CD4-positive, CD25-positive, alpha-beta regulatory T cell (primary cell): ENCODE results near the gene LAMB2. TPM values are rescaled to one million over a fixed set of nuclear protein-coding genes. Genes with fewer than 3 reads are reported as not detected.

Experiments
- ATAC-seq, 2 donors: fragments of 150-1000 bp; cut with Tn5 transposase; one replicate each; pipeline ENCODE4 v1.10.0; 2021; ENCODE audit warnings: low read depth in 2 of 2, moderate number of reproducible peaks in 2 of 2, moderate library complexity in 1 of 2
- DNase-seq, 3 donors: peaks; one replicate each; pipeline versions ENCODE4 v3.0.0 to v3.0.0-alpha.2; 2012 to 2022; ENCODE audit warnings: mixed read lengths in 1 of 3
- H3K27ac ChIP-seq: one replicate; pipeline ENCODE4 v1.7.0; 2013; ENCODE audit warnings: mild to moderate bottlenecking, low read length; ENCODE audit not compliant: insufficient read depth, poor library complexity, severe bottlenecking
- H3K27me3 ChIP-seq: one replicate; pipeline ENCODE4 v1.7.0; 2013; ENCODE audit warnings: low read length; ENCODE audit not compliant: control insufficient read depth, insufficient read depth
- H3K36me3 ChIP-seq: one replicate; pipeline ENCODE4 v1.7.0; 2013; ENCODE audit warnings: mild to moderate bottlenecking, low read length, moderate library complexity; ENCODE audit not compliant: control insufficient read depth, insufficient read depth
- H3K4me1 ChIP-seq: 2 replicates; pipeline ENCODE4 v1.7.0; 2013; ENCODE audit warnings: mild to moderate bottlenecking, low read length; ENCODE audit not compliant: insufficient read depth, control insufficient read depth, poor library complexity, severe bottlenecking
- H3K4me3 ChIP-seq: one replicate; pipeline ENCODE4 v1.7.0; 2013; ENCODE audit warnings: low read depth, mild to moderate bottlenecking, low read length, moderate library complexity
- H3K9me3 ChIP-seq, 2 experiments: 1 replicate in 1 of 2; 2 replicates in 1 of 2; pipeline ENCODE4 v1.7.0; 2013; ENCODE audit warnings: low read length in 2 of 2, mild to moderate bottlenecking in 1 of 2, moderate library complexity in 1 of 2; ENCODE audit not compliant: control insufficient read depth in 2 of 2
- H3K27ac Mint-ChIP-seq, 3 donors: one replicate each; pipeline ENCODE4 v1.8.0; 2020 to 2022; ENCODE audit warnings: mild to moderate bottlenecking in 3 of 3, mixed read lengths in 3 of 3, moderate library complexity in 2 of 3
- H3K27me3 Mint-ChIP-seq: one replicate; pipeline ENCODE4 v1.8.0; 2022; ENCODE audit warnings: mild to moderate bottlenecking, mixed read lengths
- H3K36me3 Mint-ChIP-seq: one replicate; pipeline ENCODE4 v1.8.0; 2020; ENCODE audit warnings: mixed read lengths
- H3K4me1 Mint-ChIP-seq, 4 donors: one replicate each; pipeline ENCODE4 v1.8.0; 2020 to 2022; ENCODE audit warnings: mixed read lengths in 4 of 4, mild to moderate bottlenecking in 1 of 4
- H3K4me3 Mint-ChIP-seq, 4 donors: one replicate each; pipeline ENCODE4 v1.8.0; 2020 to 2022; ENCODE audit warnings: mild to moderate bottlenecking in 4 of 4, mixed read lengths in 4 of 4, moderate library complexity in 3 of 4
- H3K9me3 Mint-ChIP-seq, 7 donors: one replicate each; pipeline ENCODE4 v1.8.0; 2020 to 2022; ENCODE audit warnings: mixed read lengths in 7 of 7, mild to moderate bottlenecking in 3 of 7, moderate library complexity in 2 of 7
- polyA plus RNA-seq, 4 donors: library from polyadenylated mRNA; unstranded; fragments of 300-500 nt; fragmentation: Illumina TruSeq; gene quantifications; one replicate each; pipeline ENCODE4 v1.2.3, GENCODE V29; 2021
- total RNA-seq: library from RNA; stranded (reverse); gene quantifications from one replicate; pipeline ENCODE4 v1.2.3, GENCODE V29; 2022

Gene LAMB2
- total and polyA plus RNA-seq, 5 donors from 2014 or later: 0.57 to 1.4 TPM; not detected in 3

DNA sequence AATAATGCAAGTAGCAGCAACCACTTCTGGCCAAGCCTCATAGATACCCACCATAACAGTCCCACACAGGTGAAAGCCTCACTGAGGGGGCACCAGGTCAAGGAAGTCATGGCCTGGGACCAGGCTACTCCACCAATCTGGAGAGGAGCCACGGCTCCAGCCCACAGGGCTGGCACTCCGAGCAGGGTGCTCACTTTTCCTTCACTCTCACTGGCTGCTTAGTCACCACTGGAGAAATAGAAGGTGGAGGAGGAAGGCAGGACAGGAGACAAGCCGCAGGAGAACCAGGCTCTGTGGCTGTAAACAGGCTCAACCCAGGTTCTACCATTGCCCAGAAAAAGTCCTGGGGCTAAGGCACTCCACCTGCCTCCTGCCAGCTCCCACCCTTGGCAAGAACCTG is 13.4 kb downstream of the LAMB2 start:
- peaks cover 13% of the 10 kb centered on the region for H3K36me3 Mint-ChIP-seq
- peak overlapping the region; percentile 84 to 89 (median 88) for H3K4me3 Mint-ChIP-seq
- peak overlapping the region; percentile 87 for H3K4me3 ChIP-seq

DNA sequence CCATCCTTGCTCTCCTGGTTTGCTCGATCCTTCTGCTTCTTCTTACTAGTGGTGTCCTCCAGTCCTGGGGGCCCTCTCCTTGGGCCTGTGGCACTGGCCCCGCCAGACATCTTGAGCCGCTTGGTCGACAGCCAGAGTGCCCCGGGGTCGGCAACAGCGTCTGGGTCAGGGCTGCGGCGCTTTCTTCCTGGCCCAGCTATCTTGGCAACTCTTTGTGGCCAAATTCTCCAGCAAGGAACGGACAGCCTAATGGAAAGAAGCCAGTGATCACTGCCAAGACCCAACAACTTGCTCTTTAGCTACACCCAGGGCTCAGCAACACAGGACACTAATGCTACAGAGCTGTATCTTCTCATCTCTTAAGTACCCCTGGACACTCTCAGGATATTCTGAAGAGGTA is 13.8 kb downstream of the LAMB2 start:
- H3K27me3 Mint-ChIP-seq: peaks cover 5% of the 10 kb centered on the region
- Histone ChIP-seq H3K27ac (no peak overlapping the region), H3K27me3 (no peaks in the 10 kb centered on the region), H3K4me1 (peaks cover 26% of the 10 kb centered on the region), H3K9me3 (no peaks in the 10 kb centered on the region), H3K36me3 (peaks cover 48% of the 10 kb centered on the region), H3K4me3 (peak overlapping the region; percentile 87)
- H3K4me1 Mint-ChIP-seq: peaks cover 0 to 22% (median 5%) of the 10 kb centered on the region in 4 donors
- H3K4me3 Mint-ChIP-seq: peak overlapping the region in 3 of 4 donors; percentile 88 to 89 (median 89)
- peaks cover 0 to 1% (median 0%) of the 10 kb centered on the region in 7 donors for H3K9me3 Mint-ChIP-seq
- H3K27ac Mint-ChIP-seq: peak overlapping the region in 1 of 3 donors; percentile 94
- H3K36me3 Mint-ChIP-seq: peaks cover 14% of the 10 kb centered on the region
- no peak for ATAC-seq
- DNase-seq: no peak

More for the DNA sequence above, 13.4 kb downstream of the LAMB2 start:
- Mint-ChIP-seq H3K9me3 (peaks cover 0 to 1% (median 0%) of the 10 kb centered on the region in 7 donors), H3K27me3 (peaks cover 5% of the 10 kb centered on the region), H3K4me1 (peaks cover 0 to 22% (median 5%) of the 10 kb centered on the region in 4 donors), H3K27ac (peak overlapping the region in 1 of 3 donors; percentile 94)
- peak overlapping the region; percentile 91 for H3K27ac ChIP-seq
- peaks cover 26% of the 10 kb centered on the region for H3K4me1 ChIP-seq
- no peaks in the 10 kb centered on the region for H3K9me3 ChIP-seq
- H3K36me3 ChIP-seq: peaks cover 44% of the 10 kb centered on the region
- no peaks in the 10 kb centered on the region for H3K27me3 ChIP-seq
- ATAC-seq: no peak
- no peak for DNase-seq

DNA sequence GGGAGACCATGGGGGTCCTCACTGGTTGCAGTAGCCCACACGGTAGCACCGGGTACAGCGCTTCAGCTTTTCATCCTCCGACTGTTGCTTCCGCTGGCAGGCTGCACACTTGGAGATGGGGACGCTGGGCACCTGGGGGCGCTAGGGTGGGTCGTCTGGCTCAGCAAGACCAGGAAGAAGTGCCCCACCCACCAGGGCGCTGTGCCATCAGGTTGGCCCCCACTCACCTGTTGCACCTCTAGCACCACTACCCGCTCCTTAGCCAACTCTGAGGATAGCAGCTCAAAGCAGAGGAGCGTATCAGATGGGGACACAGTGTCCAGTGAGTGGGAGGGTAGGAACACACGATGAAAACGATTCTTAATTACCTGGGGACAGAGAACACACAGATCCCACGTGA is 20.6 kb downstream of the LAMB2 start:
- Mint-ChIP-seq H3K36me3 (peaks cover 45% of the 10 kb centered on the region), H3K27ac (no peak overlapping the region), H3K27me3 (no peaks in the 10 kb centered on the region), H3K4me3 (no peak overlapping the region), H3K4me1 (peaks cover 0 to 4% (median 0%) of the 10 kb centered on the region in 4 donors), H3K9me3 (peaks cover 0 to under 1% (median 0%) of the 10 kb centered on the region in 7 donors)
- Histone ChIP-seq H3K27me3 (no peaks in the 10 kb centered on the region), H3K36me3 (peaks cover 79% of the 10 kb centered on the region), H3K9me3 (no peaks in the 10 kb centered on the region), H3K4me1 (no peaks in the 10 kb centered on the region), H3K27ac (no peak overlapping the region), H3K4me3 (no peak overlapping the region)
- no peak for ATAC-seq
- DNase-seq: no peak

DNA sequence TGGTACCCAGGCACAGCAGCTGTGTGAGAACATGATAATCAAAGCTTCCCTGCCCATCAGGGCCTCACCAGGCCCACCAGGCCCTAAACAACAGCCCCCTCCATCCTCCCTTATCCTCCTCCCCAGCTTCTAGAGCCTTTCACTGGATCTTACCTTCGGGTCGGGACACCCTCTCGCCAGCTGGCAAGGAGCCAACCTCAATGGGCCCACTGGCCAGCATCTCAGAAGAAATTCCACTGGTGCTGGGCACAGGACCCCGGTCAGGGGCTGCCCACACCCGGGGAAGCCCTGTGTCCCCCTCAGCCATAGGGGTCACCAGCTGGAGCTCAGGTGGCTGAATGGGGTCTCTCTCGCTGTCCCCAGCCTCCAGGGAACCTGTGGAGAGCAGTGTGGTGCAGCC is 21.5 kb downstream of the LAMB2 start:
- Mint-ChIP-seq H3K4me3 (peak overlapping the region in 1 of 4 donors; percentile 2), H3K36me3 (peaks cover 41% of the 10 kb centered on the region), H3K27ac (no peak overlapping the region), H3K27me3 (no peaks in the 10 kb centered on the region), H3K9me3 (no peaks in the 10 kb centered on the region), H3K4me1 (peaks cover 0 to 3% (median 0%) of the 10 kb centered on the region in 4 donors)
- no peak for DNase-seq
- Histone ChIP-seq H3K27me3 (no peaks in the 10 kb centered on the region), H3K27ac (no peak overlapping the region), H3K4me1 (no peaks in the 10 kb centered on the region), H3K9me3 (no peaks in the 10 kb centered on the region), H3K36me3 (peaks cover 70% of the 10 kb centered on the region), H3K4me3 (no peak overlapping the region)
- ATAC-seq: no peak

DNA sequence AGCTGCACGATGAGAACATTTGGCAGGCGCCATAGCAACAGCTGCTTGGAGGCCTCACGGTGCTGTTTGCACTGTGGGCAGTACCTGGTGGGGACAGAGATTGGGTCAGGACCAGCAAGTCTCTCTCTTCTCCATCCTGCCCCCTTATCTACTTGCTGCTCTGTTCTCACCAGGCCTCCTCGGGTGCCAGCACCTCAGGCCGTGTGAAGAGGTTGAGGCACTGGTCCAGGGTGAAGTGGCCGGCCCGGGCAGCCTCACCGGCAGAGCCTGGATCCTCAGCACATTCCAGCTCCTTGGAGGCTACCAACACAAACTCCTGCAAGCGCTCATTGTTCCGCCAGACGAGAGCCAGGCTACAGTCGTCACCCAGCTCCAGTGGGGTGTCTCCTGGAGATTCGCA is 22.1 kb downstream of the LAMB2 start:
- Histone ChIP-seq H3K9me3 (no peaks in the 10 kb centered on the region), H3K27me3 (no peaks in the 10 kb centered on the region), H3K27ac (no peak overlapping the region), H3K4me1 (no peaks in the 10 kb centered on the region), H3K36me3 (peaks cover 64% of the 10 kb centered on the region), H3K4me3 (no peak overlapping the region)
- DNase-seq: no peak
- Mint-ChIP-seq H3K4me3 (no peak overlapping the region), H3K36me3 (peaks cover 37% of the 10 kb centered on the region), H3K9me3 (no peaks in the 10 kb centered on the region), H3K27me3 (no peaks in the 10 kb centered on the region), H3K4me1 (peaks cover 0 to 4% (median under 1%) of the 10 kb centered on the region in 4 donors), H3K27ac (no peak overlapping the region)
- ATAC-seq: no peak

DNA sequence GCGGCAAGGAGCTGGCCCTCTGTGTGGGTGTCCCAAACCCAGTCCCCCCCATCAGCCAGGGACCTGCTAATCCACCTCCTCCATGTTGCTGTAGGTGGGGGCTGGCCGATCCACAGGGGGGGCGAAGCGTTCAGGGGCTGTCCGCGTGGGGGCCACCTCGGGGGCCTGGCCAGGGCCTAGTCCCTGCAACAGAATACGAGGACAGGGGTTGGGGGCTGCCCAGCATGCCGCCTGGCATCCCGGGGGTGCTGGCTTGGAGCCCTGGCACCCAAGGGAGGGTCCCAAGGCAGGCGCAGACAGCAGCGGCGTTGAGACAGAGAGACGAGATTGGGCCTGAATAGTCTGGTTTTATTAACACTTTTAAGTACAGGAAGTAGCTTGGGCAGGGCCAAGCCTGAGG is 24.5 kb downstream of the LAMB2 start:
- H3K27ac ChIP-seq: no peak overlapping the region
- H3K9me3 Mint-ChIP-seq: no peaks in the 10 kb centered on the region
- no peak overlapping the region for H3K4me3 ChIP-seq
- no peak overlapping the region for H3K27ac Mint-ChIP-seq
- H3K4me3 Mint-ChIP-seq: no peak overlapping the region
- H3K4me1 Mint-ChIP-seq: peaks cover 4 to 28% (median 11%) of the 10 kb centered on the region in 4 donors
- no peaks in the 10 kb centered on the region for H3K27me3 ChIP-seq
- peaks cover 17% of the 10 kb centered on the region for H3K4me1 ChIP-seq
- no peaks in the 10 kb centered on the region for H3K27me3 Mint-ChIP-seq
- peaks cover 26% of the 10 kb centered on the region for H3K36me3 Mint-ChIP-seq
- DNase-seq (no peak), ATAC-seq (no peak)
- no peaks in the 10 kb centered on the region for H3K9me3 ChIP-seq
- peaks cover 41% of the 10 kb centered on the region for H3K36me3 ChIP-seq

DNA sequence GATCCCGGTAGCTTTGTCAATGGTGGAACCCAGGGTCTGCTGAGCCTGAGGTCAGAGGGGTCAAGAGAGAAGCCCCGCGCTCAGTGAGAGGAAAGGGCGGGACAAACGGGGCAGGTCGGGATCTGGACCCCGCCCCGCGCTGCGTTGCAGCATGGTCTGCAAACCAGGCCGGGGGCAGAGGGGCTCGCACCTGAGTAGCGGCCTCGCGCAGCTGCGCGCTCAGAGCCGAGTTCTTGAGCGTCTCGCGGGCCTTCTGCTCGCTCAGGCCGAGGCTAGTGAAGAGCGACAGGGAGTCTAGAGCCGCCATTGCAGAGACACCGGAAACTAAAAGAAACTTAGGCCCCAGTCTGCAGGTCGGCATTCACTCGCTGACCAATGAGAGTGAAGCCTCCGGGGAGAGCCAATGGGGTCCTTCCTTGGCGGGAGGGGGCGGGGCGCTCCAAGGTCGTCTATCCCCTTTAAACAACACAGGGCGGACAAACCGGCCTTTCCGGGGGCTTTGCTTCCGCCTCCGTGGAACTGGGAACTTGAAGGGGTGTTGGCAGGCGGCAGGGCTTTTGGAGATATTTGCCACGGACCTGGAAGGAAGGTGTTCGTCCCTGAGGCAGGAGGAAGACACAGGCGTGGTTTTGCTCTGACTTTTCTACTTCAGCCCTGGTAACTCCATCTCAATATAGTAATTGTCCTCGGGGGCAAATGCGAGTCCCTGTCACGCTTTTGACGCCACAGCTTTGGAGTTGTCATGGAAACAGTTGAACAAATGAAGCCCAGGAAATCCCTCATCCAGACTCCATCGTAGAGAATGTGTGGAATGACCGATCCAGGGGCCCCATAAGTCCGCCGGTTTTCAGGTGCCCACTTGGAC is 28.2 kb downstream of the LAMB2 start, which contains the start of gene QARS1:
Gene QARS1, minus strand, starts transcription at position 331 of the 865 bp plus-strand sequence. Its CDS starts 24 bp downstream, at position 307.
- Mint-ChIP-seq H3K36me3 (peaks cover 31% of the 10 kb centered on the region), H3K4me3 (peak within 1 kb of the TSS; percentile 94 to 98 (median 97)), H3K27ac (peak within 1 kb of the TSS; percentile 98 to 99 (median 98)), H3K4me1 (peaks cover 4 to 33% (median 16%) of the 10 kb centered on the region in 4 donors), H3K9me3 (no peaks in the 10 kb centered on the region), H3K27me3 (no peaks in the 10 kb centered on the region)
- Histone ChIP-seq H3K4me3 (peak within 1 kb of the TSS; percentile 75), H3K4me1 (peaks cover 21% of the 10 kb centered on the region), H3K36me3 (peaks cover 33% of the 10 kb centered on the region), H3K27me3 (no peaks in the 10 kb centered on the region), H3K9me3 (no peaks in the 10 kb centered on the region), H3K27ac (peak within 1 kb of the TSS; percentile 79)
- DNase-seq (peak; percentile 86 to 94 (median 90)), ATAC-seq (peak; percentile 99)
